WTC11 (cell line): ENCODE data around the gene IL1RN. TPM values are rescaled to one million over a fixed set of nuclear protein-coding genes. Genes with fewer than 3 reads are reported as not detected.

Experiments
- ATAC-seq: fragments of 200-7000 bp; cut with Tn5 transposase; 2 replicates; pipeline ENCODE4 v1.10.0; 2021; ENCODE audit warnings: mild to moderate bottlenecking, moderate library complexity
- CTCF ChIA-PET: fragments of 300-600 bp; sonication (Branson Sonifier 250); formaldehyde crosslinking; loops from one replicate; lab custom pipeline; 2021; ENCODE audit warnings: antibody characterized with exemption; lab: Charles Lee
- POLR2A ChIA-PET: fragments of 350-600 bp; sonication (Branson Sonifier 250); formaldehyde crosslinking; loops from one replicate; lab custom pipeline; 2021; ENCODE audit warnings: antibody characterized with exemption; lab: Charles Lee
- DNase-seq: peaks from one replicate; pipeline ENCODE4 v3.0.0; 2021; ENCODE audit warnings: low spot score
- H3K27ac Mint-ChIP-seq: 2 replicates; pipeline ENCODE4 v1.8.0; 2021; ENCODE audit warnings: mixed read lengths
- H3K27me3 Mint-ChIP-seq: 2 replicates; pipeline ENCODE4 v1.8.0; 2021; ENCODE audit warnings: low read depth, mild to moderate bottlenecking, moderate library complexity, mixed read lengths
- H3K36me3 Mint-ChIP-seq: 2 replicates; pipeline ENCODE4 v1.8.0; 2021; ENCODE audit warnings: mixed read lengths
- H3K4me1 Mint-ChIP-seq: 2 replicates; pipeline ENCODE4 v1.8.0; 2022; ENCODE audit warnings: mixed read lengths
- H3K4me3 Mint-ChIP-seq: 2 replicates; pipeline ENCODE4 v1.8.0; 2021; ENCODE audit warnings: mild to moderate bottlenecking, moderate library complexity, mixed read lengths
- H3K9me3 Mint-ChIP-seq: 2 replicates; pipeline ENCODE4 v1.8.0; 2021; ENCODE audit warnings: mixed read lengths
- CREM ChIP-seq: sonication (generic); formaldehyde crosslinking; IDR thresholded peaks from 2 replicates; pipeline ENCODE4 v1.8.1; 2022; ENCODE audit warnings: mild to moderate bottlenecking, missing genetic modification reagents, moderate library complexity
- ELF4 ChIP-seq: sonication (generic); formaldehyde crosslinking; IDR thresholded peaks from 2 replicates; pipeline ENCODE4 v1.8.1; 2022; ENCODE audit warnings: low read depth, mild to moderate bottlenecking, moderate library complexity, missing genetic modification reagents
- EMX1 ChIP-seq: fragments of 250-450 bp; sonication (Bioruptor Pico); IDR thresholded peaks from 2 replicates; pipeline ENCODE4 v1.8.0; 2021; ENCODE audit warnings: mild to moderate bottlenecking
- ETV6 ChIP-seq: sonication (generic); formaldehyde crosslinking; IDR thresholded peaks from 2 replicates; pipeline ENCODE4 v1.8.1; 2022; ENCODE audit warnings: mild to moderate bottlenecking, missing genetic modification reagents
- FOXK1 ChIP-seq: sonication (generic); formaldehyde crosslinking; IDR thresholded peaks from 2 replicates; pipeline ENCODE4 v1.8.0; 2022; ENCODE audit warnings: mild to moderate bottlenecking, moderate library complexity, missing genetic modification reagents
- FOXP1 ChIP-seq: sonication (generic); formaldehyde crosslinking; IDR thresholded peaks from 2 replicates; pipeline ENCODE4 v1.8.0; 2022; ENCODE audit warnings: missing genetic modification reagents, mild to moderate bottlenecking, moderate library complexity, borderline replicate concordance
- HMGA2 ChIP-seq: fragments of 250-450 bp; sonication (Bioruptor Pico); IDR thresholded peaks from 2 replicates; pipeline ENCODE4 v1.4.0; 2021; ENCODE audit warnings: mild to moderate bottlenecking, moderate library complexity
- IRF2 ChIP-seq: sonication (generic); formaldehyde crosslinking; IDR thresholded peaks from 2 replicates; pipeline ENCODE4 v1.8.0; 2022; ENCODE audit warnings: low read depth, missing genetic modification reagents, borderline replicate concordance
- KAT7 ChIP-seq: sonication (generic); formaldehyde crosslinking; IDR thresholded peaks from 2 replicates; pipeline ENCODE4 v1.8.1; 2023; ENCODE audit warnings: missing genetic modification reagents, mild to moderate bottlenecking, borderline replicate concordance
- MXD4 ChIP-seq: fragments of 250-450 bp; sonication (Bioruptor Pico); IDR thresholded peaks from 2 replicates; pipeline ENCODE4 v1.8.0; 2021; ENCODE audit warnings: mild to moderate bottlenecking, moderate library complexity, borderline replicate concordance
- NR3C1 ChIP-seq: sonication (generic); formaldehyde crosslinking; conservative IDR thresholded peaks from 2 replicates; pipeline ENCODE4 v1.8.1; 2023; ENCODE audit warnings: low read depth, mild to moderate bottlenecking, missing genetic modification reagents
- TEAD1 ChIP-seq: sonication (generic); formaldehyde crosslinking; IDR thresholded peaks from 2 replicates; pipeline ENCODE4 v1.8.0; 2022; ENCODE audit warnings: mild to moderate bottlenecking, missing genetic modification reagents
- TEAD4 ChIP-seq: sonication (generic); formaldehyde crosslinking; IDR thresholded peaks from 2 replicates; pipeline ENCODE4 v1.8.0; 2022; ENCODE audit warnings: mild to moderate bottlenecking, missing genetic modification reagents
- TP53 ChIP-seq: sonication (generic); formaldehyde crosslinking; IDR thresholded peaks from 2 replicates; pipeline ENCODE4 v1.8.1; 2023; ENCODE audit warnings: mild to moderate bottlenecking, missing genetic modification reagents
- ZBTB21 ChIP-seq: sonication (generic); formaldehyde crosslinking; IDR thresholded peaks from 2 replicates; pipeline ENCODE4 v1.8.1; 2023; ENCODE audit warnings: mild to moderate bottlenecking, missing genetic modification reagents, borderline replicate concordance
- ZNF263 ChIP-seq: sonication (generic); formaldehyde crosslinking; IDR thresholded peaks from 2 replicates; pipeline ENCODE4 v1.8.1; 2022; ENCODE audit warnings: low read depth, mild to moderate bottlenecking, moderate library complexity, missing genetic modification reagents
- ZNF423 ChIP-seq: fragments of 250-450 bp; sonication (Bioruptor Pico); IDR thresholded peaks from 2 replicates; pipeline ENCODE4 v2.1.2; 2022; ENCODE audit warnings: mild to moderate bottlenecking, moderate library complexity
- total RNA-seq: library from RNA; stranded (reverse); gene quantifications from 3 replicates; pipeline ENCODE4 v1.2.3, GENCODE V29; 2021
- TF ChIP-seq, protein P1 (sequence below): sonication (generic); formaldehyde crosslinking; IDR thresholded peaks from 2 replicates; pipeline ENCODE4 v1.8.1; 2022; ENCODE audit warnings: mild to moderate bottlenecking, moderate library complexity, missing genetic modification reagents
- TF ChIP-seq, protein P2 (sequence below): sonication (generic); formaldehyde crosslinking; IDR thresholded peaks from 2 replicates; pipeline ENCODE4 v1.8.0; 2023; ENCODE audit warnings: mild to moderate bottlenecking, missing genetic modification reagents
- TF ChIP-seq, protein P3 (sequence below): fragments of 250-450 bp; sonication (Bioruptor Pico); IDR thresholded peaks from 2 replicates; pipeline ENCODE4 v1.9.0; 2021; ENCODE audit warnings: moderate library complexity, mild to moderate bottlenecking, inconsistent platforms, borderline replicate concordance
- TF ChIP-seq, protein P4 (sequence below): sonication (generic); formaldehyde crosslinking; IDR thresholded peaks from 2 replicates; pipeline ENCODE4 v1.8.0; 2022; ENCODE audit warnings: mild to moderate bottlenecking, missing genetic modification reagents
- TF ChIP-seq, protein P5 (sequence below): sonication (generic); formaldehyde crosslinking; IDR thresholded peaks from 2 replicates; pipeline ENCODE4 v1.8.1; 2023; ENCODE audit warnings: mild to moderate bottlenecking, missing genetic modification reagents, moderate library complexity
- TF ChIP-seq, protein P6 (sequence below): sonication (generic); formaldehyde crosslinking; IDR thresholded peaks from 2 replicates; pipeline ENCODE4 v1.8.1; 2022; ENCODE audit warnings: low read depth, mild to moderate bottlenecking, moderate library complexity, missing genetic modification reagents, borderline replicate concordance
- TF ChIP-seq, protein P7 (sequence below): fragments of 250-450 bp; sonication (Bioruptor Pico); IDR thresholded peaks from 2 replicates; pipeline ENCODE4 v1.8.0; 2021; ENCODE audit warnings: mild to moderate bottlenecking

Gene IL1RN
- total RNA-seq, 1 experiment from 2014 or later = not detected

DNA sequence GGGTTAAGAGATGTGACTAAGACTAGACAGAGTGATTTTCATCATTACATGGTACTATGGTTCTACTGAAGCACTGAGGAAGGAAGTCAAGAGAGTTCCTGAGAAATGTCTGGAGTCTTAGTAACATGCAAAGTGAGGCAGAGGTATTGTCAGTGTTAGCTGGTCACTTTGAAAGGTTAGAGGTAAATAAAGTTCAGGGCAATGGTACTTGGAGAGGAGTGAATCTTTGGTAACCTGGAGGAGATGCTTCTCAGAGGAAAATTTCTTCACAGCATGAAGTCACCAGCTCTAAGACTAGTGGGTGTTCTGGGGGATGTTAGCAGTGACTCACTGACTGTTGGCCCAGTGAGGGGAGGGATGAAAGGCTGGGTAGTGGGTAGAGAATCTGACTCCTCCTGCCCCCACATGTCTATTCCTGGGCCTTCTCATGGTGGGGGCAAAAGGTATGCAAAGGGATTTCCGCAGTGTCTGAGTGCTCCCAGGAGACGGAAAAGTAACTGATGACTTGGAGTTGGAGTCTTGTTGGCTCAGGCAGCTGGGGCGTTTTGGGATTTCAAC, 23.3 kb upstream of the IL1RN start:
- H3K27ac Mint-ChIP-seq = no peak overlapping the region
- H3K36me3 Mint-ChIP-seq = no peaks in the 10 kb centered on the region
- H3K9me3 Mint-ChIP-seq = peaks cover 24% of the 10 kb centered on the region
- H3K4me3 Mint-ChIP-seq = no peak overlapping the region
- ChIA-PET CTCF (interaction anchor here (1.2 kb wide), 1 partner anchor 95 kb away, joined by 3 read pairs; no protein-coding TSS in a partner anchor), POLR2A (no interaction called here)
- no peak for DNase-seq
- H3K27me3 Mint-ChIP-seq = peaks cover 6% of the 10 kb centered on the region
- H3K4me1 Mint-ChIP-seq = no peaks in the 10 kb centered on the region
- ATAC-seq = no peak
- TF ChIP-seq TP53 = no peak
- TF ChIP-seq, protein P1, sequence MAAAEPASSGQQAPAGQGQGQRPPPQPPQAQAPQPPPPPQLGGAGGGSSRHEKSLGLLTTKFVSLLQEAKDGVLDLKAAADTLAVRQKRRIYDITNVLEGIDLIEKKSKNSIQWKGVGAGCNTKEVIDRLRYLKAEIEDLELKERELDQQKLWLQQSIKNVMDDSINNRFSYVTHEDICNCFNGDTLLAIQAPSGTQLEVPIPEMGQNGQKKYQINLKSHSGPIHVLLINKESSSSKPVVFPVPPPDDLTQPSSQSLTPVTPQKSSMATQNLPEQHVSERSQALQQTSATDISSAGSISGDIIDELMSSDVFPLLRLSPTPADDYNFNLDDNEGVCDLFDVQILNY (CRISPR knock-in tag) = no peak
- no peak for TF ChIP-seq ETV6 (CRISPR knock-in tag)
- TF ChIP-seq ZBTB21 (CRISPR knock-in tag) = no peak
- TF ChIP-seq, protein P2, sequence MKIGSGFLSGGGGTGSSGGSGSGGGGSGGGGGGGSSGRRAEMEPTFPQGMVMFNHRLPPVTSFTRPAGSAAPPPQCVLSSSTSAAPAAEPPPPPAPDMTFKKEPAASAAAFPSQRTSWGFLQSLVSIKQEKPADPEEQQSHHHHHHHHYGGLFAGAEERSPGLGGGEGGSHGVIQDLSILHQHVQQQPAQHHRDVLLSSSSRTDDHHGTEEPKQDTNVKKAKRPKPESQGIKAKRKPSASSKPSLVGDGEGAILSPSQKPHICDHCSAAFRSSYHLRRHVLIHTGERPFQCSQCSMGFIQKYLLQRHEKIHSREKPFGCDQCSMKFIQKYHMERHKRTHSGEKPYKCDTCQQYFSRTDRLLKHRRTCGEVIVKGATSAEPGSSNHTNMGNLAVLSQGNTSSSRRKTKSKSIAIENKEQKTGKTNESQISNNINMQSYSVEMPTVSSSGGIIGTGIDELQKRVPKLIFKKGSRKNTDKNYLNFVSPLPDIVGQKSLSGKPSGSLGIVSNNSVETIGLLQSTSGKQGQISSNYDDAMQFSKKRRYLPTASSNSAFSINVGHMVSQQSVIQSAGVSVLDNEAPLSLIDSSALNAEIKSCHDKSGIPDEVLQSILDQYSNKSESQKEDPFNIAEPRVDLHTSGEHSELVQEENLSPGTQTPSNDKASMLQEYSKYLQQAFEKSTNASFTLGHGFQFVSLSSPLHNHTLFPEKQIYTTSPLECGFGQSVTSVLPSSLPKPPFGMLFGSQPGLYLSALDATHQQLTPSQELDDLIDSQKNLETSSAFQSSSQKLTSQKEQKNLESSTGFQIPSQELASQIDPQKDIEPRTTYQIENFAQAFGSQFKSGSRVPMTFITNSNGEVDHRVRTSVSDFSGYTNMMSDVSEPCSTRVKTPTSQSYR = no peak
- TF ChIP-seq EMX1 = no peak
- TF ChIP-seq TEAD1 (CRISPR knock-in tag) = no peak
- no peak for TF ChIP-seq ZNF423 (CRISPR knock-in tag)
- no peak for TF ChIP-seq NR3C1 (CRISPR knock-in tag)
- TF ChIP-seq FOXP1 (CRISPR knock-in tag) = no peak
- TF ChIP-seq IRF2 (CRISPR knock-in tag) = no peak
- TF ChIP-seq HMGA2 (CRISPR knock-in tag) = no peak

DNA sequence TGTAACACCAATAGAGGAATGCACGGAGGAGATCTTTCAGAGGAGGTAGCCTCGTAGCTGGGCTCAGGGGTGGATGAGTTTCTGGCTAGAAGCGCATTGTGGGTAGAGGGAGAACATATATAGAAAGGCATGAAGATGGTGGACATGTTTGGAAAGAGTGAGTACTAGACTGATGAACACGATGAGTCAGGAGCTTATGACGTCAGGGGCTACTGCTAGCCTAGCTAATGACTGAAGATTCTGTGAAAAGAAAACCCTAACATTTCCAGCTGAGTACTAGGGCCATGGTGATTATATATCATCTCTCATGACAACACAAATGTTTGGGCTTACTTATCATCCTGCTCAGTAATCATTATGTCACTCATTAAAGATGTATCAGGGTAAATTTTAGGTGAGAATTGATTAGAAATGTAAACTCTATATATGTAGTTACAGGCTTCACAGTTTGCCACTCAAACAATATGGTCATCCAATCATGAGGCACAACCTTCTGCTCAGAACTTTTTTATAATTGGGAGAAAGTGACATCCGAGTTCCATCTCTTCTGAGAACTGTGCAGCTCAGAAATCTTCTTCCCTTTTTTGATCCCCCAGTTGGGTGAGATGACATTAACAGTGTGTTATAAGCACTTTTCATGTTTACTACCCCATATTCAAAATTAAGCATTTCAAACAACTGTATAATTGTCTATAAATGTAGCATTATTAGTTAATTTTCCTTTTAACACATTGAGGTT, 22.2 kb upstream of the IL1RN start:
- Mint-ChIP-seq H3K4me3 (no peak overlapping the region), H3K27me3 (peaks cover 6% of the 10 kb centered on the region), H3K9me3 (peaks cover 24% of the 10 kb centered on the region), H3K36me3 (no peaks in the 10 kb centered on the region), H3K4me1 (no peaks in the 10 kb centered on the region), H3K27ac (no peak overlapping the region)
- POLR2A ChIA-PET = no interaction called here
- ATAC-seq (no peak), DNase-seq (no peak)
- CTCF ChIA-PET = interaction anchor here (0.7 kb wide), 1 partner anchor 33 kb away, joined by 3 read pairs; no protein-coding TSS in a partner anchor
- TF ChIP-seq, protein P3, sequence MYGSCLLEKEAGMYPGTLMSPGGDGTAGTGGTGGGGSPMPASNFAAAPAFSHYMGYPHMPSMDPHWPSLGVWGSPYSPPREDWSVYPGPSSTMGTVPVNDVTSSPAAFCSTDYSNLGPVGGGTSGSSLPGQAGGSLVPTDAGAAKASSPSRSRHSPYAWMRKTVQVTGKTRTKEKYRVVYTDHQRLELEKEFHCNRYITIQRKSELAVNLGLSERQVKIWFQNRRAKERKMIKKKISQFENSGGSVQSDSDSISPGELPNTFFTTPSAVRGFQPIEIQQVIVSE (CRISPR knock-in tag) = no peak
- no peak for TF ChIP-seq MXD4
- TF ChIP-seq, protein P4, sequence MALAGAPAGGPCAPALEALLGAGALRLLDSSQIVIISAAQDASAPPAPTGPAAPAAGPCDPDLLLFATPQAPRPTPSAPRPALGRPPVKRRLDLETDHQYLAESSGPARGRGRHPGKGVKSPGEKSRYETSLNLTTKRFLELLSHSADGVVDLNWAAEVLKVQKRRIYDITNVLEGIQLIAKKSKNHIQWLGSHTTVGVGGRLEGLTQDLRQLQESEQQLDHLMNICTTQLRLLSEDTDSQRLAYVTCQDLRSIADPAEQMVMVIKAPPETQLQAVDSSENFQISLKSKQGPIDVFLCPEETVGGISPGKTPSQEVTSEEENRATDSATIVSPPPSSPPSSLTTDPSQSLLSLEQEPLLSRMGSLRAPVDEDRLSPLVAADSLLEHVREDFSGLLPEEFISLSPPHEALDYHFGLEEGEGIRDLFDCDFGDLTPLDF (CRISPR knock-in tag) = no peak
- TF ChIP-seq KAT7 (CRISPR knock-in tag) = no peak
- TF ChIP-seq, protein P5, sequence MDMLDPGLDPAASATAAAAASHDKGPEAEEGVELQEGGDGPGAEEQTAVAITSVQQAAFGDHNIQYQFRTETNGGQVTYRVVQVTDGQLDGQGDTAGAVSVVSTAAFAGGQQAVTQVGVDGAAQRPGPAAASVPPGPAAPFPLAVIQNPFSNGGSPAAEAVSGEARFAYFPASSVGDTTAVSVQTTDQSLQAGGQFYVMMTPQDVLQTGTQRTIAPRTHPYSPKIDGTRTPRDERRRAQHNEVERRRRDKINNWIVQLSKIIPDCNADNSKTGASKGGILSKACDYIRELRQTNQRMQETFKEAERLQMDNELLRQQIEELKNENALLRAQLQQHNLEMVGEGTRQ (CRISPR knock-in tag) = no peak
- TF ChIP-seq FOXP1 (CRISPR knock-in tag) = no peak
- TF ChIP-seq CREM = no peak
- TF ChIP-seq TEAD4 = no peak
- TF ChIP-seq ZNF263 (CRISPR knock-in tag) = no peak
- TF ChIP-seq ZBTB21 (CRISPR knock-in tag) = no peak
- TF ChIP-seq, protein P6, sequence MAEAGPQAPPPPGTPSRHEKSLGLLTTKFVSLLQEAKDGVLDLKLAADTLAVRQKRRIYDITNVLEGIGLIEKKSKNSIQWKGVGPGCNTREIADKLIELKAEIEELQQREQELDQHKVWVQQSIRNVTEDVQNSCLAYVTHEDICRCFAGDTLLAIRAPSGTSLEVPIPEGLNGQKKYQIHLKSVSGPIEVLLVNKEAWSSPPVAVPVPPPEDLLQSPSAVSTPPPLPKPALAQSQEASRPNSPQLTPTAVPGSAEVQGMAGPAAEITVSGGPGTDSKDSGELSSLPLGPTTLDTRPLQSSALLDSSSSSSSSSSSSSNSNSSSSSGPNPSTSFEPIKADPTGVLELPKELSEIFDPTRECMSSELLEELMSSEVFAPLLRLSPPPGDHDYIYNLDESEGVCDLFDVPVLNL = no peak
- TF ChIP-seq, protein P7, sequence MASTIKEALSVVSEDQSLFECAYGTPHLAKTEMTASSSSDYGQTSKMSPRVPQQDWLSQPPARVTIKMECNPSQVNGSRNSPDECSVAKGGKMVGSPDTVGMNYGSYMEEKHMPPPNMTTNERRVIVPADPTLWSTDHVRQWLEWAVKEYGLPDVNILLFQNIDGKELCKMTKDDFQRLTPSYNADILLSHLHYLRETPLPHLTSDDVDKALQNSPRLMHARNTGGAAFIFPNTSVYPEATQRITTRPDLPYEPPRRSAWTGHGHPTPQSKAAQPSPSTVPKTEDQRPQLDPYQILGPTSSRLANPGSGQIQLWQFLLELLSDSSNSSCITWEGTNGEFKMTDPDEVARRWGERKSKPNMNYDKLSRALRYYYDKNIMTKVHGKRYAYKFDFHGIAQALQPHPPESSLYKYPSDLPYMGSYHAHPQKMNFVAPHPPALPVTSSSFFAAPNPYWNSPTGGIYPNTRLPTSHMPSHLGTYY (CRISPR knock-in tag) = no peak
- no peak for TF ChIP-seq IRF2 (CRISPR knock-in tag)
- TF ChIP-seq EMX1 = no peak
- no peak for TF ChIP-seq ELF4
- TF ChIP-seq FOXK1 (CRISPR knock-in tag) = no peak
